ENCODE results near the gene HSD3B7. TPM values are rescaled to one million over a fixed set of nuclear protein-coding genes. Genes with fewer than 3 reads are reported as not detected.

HSD3B7 gene
- total and polyA plus RNA-seq, 10 of the 15 experiments (the other 5 are each of a cell fraction or from before 2014, with no cell fraction given): 0.18 to 1.8 (median 0.48) TPM; not detected in 1

- TF ChIP-seq NKRF (conservative IDR thresholded peaks at IDR 0.05) (no peak), POLR2A (IDR thresholded peaks at IDR 0.05; ENCODE audit: low read depth, low read length) (no peak)
Measured at GRCh38 chr16:31002862-31003341, 17.9 kb downstream of the HSD3B7 start (continued).

GRCh38 chr16:31003744-31004143, 18.7 kb downstream of the HSD3B7 start:
- SMC1A ChIA-PET (ENCODE audit: uncharacterized antibody, unreplicated experiment): interaction anchor here (0.6 kb wide), 1 partner anchor 41 kb away, joined by 3 read pairs; no protein-coding TSS in a partner anchor
- WGBS (ENCODE audit: insufficient coverage, insufficient replicate concordance, low lambda C conversion rate, missing lambda C conversion rate): 44% methylated on average over 6 of the region's 6 CpGs
- Histone ChIP-seq H3K9me3 (replicated peaks; ENCODE audit: control insufficient read depth, insufficient read depth, low read length) (no peaks in the 10 kb centered on the region), H3K4me3 (no peak overlapping the region), H2AFZ (ENCODE audit: control insufficient read depth, low read depth, low read length) (no peak overlapping the region), H3K9ac (ENCODE audit: control insufficient read depth, insufficient read depth, low read length) (no peak overlapping the region), H3K4me2 (ENCODE audit: control insufficient read depth, insufficient read depth) (no peak overlapping the region), H4K20me1 (ENCODE audit: control insufficient read depth, insufficient read depth) (no peaks in the 10 kb centered on the region), H3K36me3 (ENCODE audit: control insufficient read depth in 2 of 2, insufficient read depth in 2 of 2, low read length in 1 of 2) (no peaks in the 10 kb centered on the region), H3K27me3 (replicated peaks in 1 of 2; ENCODE audit: control insufficient read depth in 2 of 2, insufficient read depth in 2 of 2, low read length in 1 of 2) (no peaks in the 10 kb centered on the region; a peak in 1 of 4 replicates), H3K79me2 (ENCODE audit: control insufficient read depth, insufficient read depth, low read length) (no peaks in the 10 kb centered on the region), H3K27ac (ENCODE audit: control insufficient read depth, insufficient read depth) (no peak overlapping the region), H3K4me1 (ENCODE audit: control insufficient read depth, insufficient read depth, low read length) (no peaks in the 10 kb centered on the region)
- in situ Hi-C loops (cut with MboI): no loop called here
- CTCF ChIA-PET: interaction anchor here (0.7 kb wide), 2 partner anchors 113 to 405 kb away, joined by 3 read pairs; no protein-coding TSS in a partner anchor
- POLR2A ChIA-PET: no interaction called here
- intact Hi-C loops (cut with micrococcal nuclease; ENCODE audit: unreplicated experiment): no loop called here
- no peak for DNase-seq (ENCODE audit: low read depth, low spot score)
- no peak for ATAC-seq
- BruUV-seq (replicated peaks): no TSS peak
- no peak for FAIRE-seq
- RAD21 ChIA-PET (ENCODE audit: unreplicated experiment): no interaction called here
- TF ChIP-seq RAD21 (IDR thresholded peaks at IDR 0.05; ENCODE audit: insufficient read depth, low read depth, low read length) (no peak), SMARCA5 (IDR thresholded peaks at IDR 0.05) (no peak), NR2F1 (conservative IDR thresholded peaks at IDR 0.05) (no peak), JUND (IDR thresholded peaks at IDR 0.05; ENCODE audit: low read depth, low read length) (no peak), POLR2AphosphoS2 (IDR thresholded peaks at IDR 0.05; ENCODE audit: low read depth, low read length) (no peak), ELK1 (IDR thresholded peaks at IDR 0.05; ENCODE audit: low read depth, low read length) (no peak), HDGF (IDR thresholded peaks at IDR 0.05) (no peak), KAT2A (conservative IDR thresholded peaks at IDR 0.05; ENCODE audit: control insufficient read depth, low read depth, low read length) (no peak), SMC3 (IDR thresholded peaks at IDR 0.05; ENCODE audit: borderline replicate concordance, low read length) (no peak), GABPA (IDR thresholded peaks at IDR 0.05; ENCODE audit: low read depth) (no peak), PBX3 (IDR thresholded peaks at IDR 0.05; ENCODE audit: insufficient replicate concordance, low read depth, low read length) (no peak), BHLHE40 (IDR thresholded peaks at IDR 0.05; ENCODE audit: borderline replicate concordance in 1 of 2, low read depth in 2 of 2, low read length in 1 of 2) (no peak), MLLT1 (IDR thresholded peaks at IDR 0.05) (no peak), YY1 (IDR thresholded peaks at IDR 0.05; ENCODE audit: low read depth, low read length) (no peak)
